Skeletal muscle satellite cell (primary cell): ENCODE measurements around the gene LINGO1.

Source experiments
- H3K27me3 ChIP-seq: 2 replicates; pipeline ENCODE4 v1.7.0; 2013; ENCODE audit warnings: low read length; ENCODE audit not compliant: control insufficient read depth, insufficient read depth
- H3K36me3 ChIP-seq: 2 replicates; pipeline ENCODE4 v1.7.0; 2013; ENCODE audit warnings: mild to moderate bottlenecking, control low read depth, low read length; ENCODE audit not compliant: insufficient read depth
- H3K4me1 ChIP-seq: 2 replicates; pipeline ENCODE4 v1.7.0; 2013; ENCODE audit warnings: low read length; ENCODE audit not compliant: control insufficient read depth, insufficient read depth
- H3K4me2 ChIP-seq: 2 replicates; pipeline ENCODE4 v1.7.0; 2013; ENCODE audit warnings: mild to moderate bottlenecking, low read length
- H3K4me3 ChIP-seq: 2 replicates; pipeline ENCODE4 v1.7.0; 2013; ENCODE audit warnings: low read length
- H3K9ac ChIP-seq: 2 replicates; pipeline ENCODE4 v1.7.0; 2013; ENCODE audit warnings: mild to moderate bottlenecking, low read depth, low read length, moderate library complexity
- H3K9me3 ChIP-seq: replicated peaks from 2 replicates; pipeline ENCODE4 v1.7.0; 2013; ENCODE audit warnings: mild to moderate bottlenecking, control low read depth, low read length

Gene LINGO1

DNA sequence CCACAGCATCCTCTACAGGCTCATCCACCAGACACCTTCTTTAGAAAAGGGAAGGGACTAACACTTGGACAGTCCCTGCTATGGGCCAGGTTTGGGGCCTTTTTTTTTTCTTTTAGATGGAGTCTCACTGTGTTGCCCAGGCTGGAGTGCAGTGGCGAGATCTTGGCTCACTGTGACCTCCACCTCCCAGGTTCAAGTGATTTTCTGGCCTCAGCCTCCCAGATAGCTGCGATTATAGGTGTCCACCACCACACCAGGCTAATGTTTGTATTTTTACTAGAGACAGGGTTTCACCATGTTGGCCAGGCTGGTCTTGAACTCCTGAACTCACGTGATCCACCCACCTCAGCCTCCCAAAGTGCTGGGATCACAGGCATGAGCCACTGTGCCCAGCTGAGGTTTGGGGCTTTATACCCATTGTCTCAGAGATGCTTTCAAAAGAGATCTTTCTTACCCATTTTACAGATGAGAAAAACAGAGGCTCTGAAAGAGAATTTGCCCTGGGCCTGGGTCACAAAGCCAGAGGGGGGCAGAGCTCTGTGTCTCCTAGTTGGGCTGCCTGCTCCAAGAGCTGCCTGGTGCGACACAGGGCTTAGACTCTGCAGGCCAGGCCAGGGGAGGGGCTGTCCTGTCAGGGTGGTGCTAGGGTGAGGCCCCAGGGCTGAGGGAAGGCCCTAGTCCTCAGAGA is 11.6 kb downstream of the LINGO1 start:
- no peaks in the 10 kb centered on the region for H3K36me3 ChIP-seq
- H3K4me3 ChIP-seq: no peak overlapping the region
- H3K9me3 ChIP-seq: no peaks in the 10 kb centered on the region
- H3K27me3 ChIP-seq: peaks cover 31% of the 10 kb centered on the region
- H3K9ac ChIP-seq: no peak overlapping the region
- no peaks in the 10 kb centered on the region for H3K4me1 ChIP-seq
- no peak overlapping the region for H3K4me2 ChIP-seq

DNA sequence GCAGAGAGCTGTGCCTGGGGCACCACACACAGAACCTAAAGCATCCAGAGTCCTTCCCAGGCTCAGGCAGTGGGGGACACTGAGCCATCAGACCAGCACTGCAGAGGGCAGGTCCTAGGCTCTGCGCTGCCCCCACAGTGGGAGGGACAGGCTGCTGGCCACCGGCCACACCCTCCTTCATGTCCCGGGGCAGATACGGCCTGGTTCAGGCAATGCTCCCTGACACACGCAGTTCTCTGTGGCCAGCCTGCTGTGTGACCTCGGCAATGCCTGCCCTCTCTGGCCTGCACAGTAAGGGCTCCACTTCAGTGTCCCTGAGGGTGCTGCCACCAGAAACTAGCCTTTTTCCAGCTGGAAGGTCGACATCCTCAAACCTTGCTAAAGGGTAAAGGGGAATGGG is 12.4 kb downstream of the LINGO1 start:
- Histone ChIP-seq H3K27me3 (peaks cover 31% of the 10 kb centered on the region), H3K36me3 (no peaks in the 10 kb centered on the region), H3K4me3 (no peak overlapping the region), H3K9me3 (no peaks in the 10 kb centered on the region), H3K4me1 (no peaks in the 10 kb centered on the region), H3K9ac (no peak overlapping the region), H3K4me2 (no peak overlapping the region)

DNA sequence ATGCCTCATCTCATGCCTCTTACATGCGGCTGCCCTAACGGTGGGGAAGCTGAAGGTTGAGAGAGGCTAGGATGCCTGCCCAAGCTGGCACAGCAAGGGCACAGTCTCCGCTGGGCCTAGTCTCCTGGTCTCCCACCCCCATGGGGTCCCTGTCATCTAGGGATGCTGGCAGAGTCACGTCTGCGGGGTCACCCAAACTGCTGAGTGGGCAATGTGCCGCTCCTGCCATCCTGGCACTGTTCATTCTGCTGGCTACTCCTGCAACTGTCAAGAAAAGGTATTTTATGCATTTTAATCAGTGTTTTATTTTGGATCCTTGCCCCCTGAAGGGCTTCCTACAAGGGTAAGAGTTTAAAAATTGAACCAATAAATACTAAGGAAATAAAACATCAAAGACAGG is 12.8 kb downstream of the LINGO1 start:
- Histone ChIP-seq H3K36me3 (no peaks in the 10 kb centered on the region), H3K27me3 (peaks cover 31% of the 10 kb centered on the region), H3K4me2 (no peak overlapping the region), H3K4me3 (no peak overlapping the region), H3K9ac (no peak overlapping the region), H3K4me1 (no peaks in the 10 kb centered on the region), H3K9me3 (no peaks in the 10 kb centered on the region)

DNA sequence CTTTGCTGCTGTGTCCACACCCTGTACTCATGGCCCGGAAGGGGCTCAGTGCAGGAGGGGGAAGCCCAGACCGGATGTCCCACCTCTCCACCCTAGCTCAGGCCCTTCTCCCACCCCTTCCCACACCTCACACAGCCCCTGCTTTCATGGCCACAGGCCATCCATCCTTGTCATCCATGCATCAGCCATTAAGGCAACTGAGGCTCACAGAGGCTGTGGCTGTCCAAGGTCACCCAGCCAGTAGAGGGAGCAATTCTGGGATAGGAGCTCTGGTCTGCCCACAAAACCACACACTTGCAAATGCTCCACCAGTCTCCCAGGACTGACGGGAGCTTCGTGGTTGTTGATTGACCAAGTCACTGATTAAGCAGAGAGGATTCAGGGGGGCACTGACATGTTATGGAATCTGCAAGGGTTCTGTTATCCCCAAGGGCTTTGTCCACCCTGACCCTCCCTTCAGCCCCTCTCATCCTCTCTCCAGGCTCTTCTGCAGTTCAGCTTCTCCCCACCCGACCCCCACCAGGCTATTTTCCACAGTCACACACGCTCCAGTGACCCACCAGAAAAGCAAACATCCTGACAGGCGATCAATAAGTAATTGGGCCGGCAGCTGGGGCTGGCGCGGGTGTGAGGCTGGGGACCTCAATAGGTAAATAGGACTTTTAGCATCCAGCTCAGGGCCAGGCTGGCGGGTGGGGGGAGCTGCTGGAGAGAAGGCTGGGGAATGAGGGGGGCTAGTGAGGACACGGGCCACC is 15.1 kb downstream of the LINGO1 start:
- H3K4me1 ChIP-seq: no peaks in the 10 kb centered on the region
- H3K27me3 ChIP-seq: peaks cover 26% of the 10 kb centered on the region
- no peaks in the 10 kb centered on the region for H3K9me3 ChIP-seq
- no peak overlapping the region for H3K9ac ChIP-seq
- H3K4me2 ChIP-seq: no peak overlapping the region
- H3K4me3 ChIP-seq: no peak overlapping the region
- H3K36me3 ChIP-seq: no peaks in the 10 kb centered on the region

DNA sequence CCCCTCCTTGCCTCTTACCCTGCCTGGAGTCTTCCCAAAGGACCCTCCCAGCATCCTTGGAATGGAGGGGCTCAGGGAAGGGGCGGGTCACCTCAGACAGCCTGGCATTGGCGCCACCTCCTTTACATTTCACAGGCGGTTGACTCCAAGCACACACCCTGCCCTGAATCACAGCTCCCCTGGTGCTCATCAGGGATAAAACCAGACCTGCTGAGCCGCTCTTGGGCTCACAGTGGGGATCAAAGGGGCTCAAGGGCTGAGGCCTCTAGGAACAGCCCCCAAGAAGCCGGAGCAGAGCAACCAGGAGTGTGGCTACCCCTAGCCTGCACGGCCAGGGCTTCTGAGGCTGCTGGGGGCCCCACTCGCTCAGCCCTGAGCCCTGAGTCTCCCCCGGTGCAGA is 16.6 kb downstream of the LINGO1 start:
- H3K4me2 ChIP-seq: no peak overlapping the region
- peaks cover 19% of the 10 kb centered on the region for H3K27me3 ChIP-seq
- H3K9ac ChIP-seq: no peak overlapping the region
- H3K4me3 ChIP-seq: no peak overlapping the region
- no peaks in the 10 kb centered on the region for H3K4me1 ChIP-seq
- no peaks in the 10 kb centered on the region for H3K36me3 ChIP-seq
- no peaks in the 10 kb centered on the region for H3K9me3 ChIP-seq

DNA sequence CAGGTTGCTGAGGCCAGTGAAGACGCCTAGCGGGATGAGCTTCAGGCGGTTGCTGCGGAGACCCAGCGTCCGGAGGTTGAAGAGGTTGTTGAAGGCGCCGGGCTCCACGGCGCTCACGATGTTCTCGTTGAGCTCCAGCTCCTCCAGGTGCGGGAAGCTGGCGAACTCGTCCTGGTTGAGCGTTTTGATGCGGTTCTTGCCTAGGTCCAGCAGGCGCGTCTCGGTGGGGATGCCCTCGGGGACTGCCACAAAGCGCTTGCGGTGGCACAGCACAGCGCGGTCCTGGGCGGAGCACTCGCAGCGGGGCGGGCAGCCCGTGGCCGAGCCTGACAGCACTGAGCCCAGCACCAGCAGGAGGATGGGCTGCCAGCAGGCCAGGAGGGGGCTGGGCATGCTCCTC is 17.2 kb downstream of the LINGO1 start:
- no peak overlapping the region for H3K4me3 ChIP-seq
- no peaks in the 10 kb centered on the region for H3K9me3 ChIP-seq
- no peak overlapping the region for H3K4me2 ChIP-seq
- no peaks in the 10 kb centered on the region for H3K36me3 ChIP-seq
- H3K4me1 ChIP-seq: no peaks in the 10 kb centered on the region
- no peak overlapping the region for H3K9ac ChIP-seq
- H3K27me3 ChIP-seq: peaks cover 15% of the 10 kb centered on the region

DNA sequence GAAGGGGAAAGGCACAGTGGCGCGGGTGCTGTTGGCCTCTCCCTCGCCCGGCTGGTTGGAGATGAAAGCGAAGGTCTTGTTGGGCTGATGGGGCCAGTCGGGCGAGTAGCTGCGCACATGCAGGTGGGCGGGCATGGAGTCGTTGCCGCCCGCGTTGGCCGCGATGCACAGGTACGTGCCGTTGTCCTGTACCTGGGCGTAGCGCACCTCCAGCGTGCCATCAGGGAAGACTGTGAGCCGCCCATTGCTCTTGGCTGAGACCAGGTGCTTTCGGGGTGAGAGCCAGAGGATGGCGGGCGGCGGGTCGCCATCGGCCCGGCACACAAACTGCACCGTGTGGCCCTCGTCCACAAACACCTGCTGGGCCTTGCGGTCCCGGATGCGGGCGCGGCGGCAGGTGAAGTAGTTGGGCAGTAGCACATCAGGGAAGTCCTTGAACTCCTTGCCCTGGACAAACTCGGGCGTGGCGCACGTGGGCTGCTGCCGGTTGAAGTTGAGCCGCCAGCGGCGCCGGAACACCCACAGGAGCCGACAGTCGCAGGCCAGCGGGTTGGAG is 18.4 kb downstream of the LINGO1 start:
- Histone ChIP-seq H3K27me3 (peaks cover 16% of the 10 kb centered on the region), H3K9ac (no peak overlapping the region), H3K36me3 (no peaks in the 10 kb centered on the region), H3K4me2 (no peak overlapping the region), H3K4me3 (no peak overlapping the region), H3K9me3 (no peaks in the 10 kb centered on the region), H3K4me1 (no peaks in the 10 kb centered on the region)

DNA sequence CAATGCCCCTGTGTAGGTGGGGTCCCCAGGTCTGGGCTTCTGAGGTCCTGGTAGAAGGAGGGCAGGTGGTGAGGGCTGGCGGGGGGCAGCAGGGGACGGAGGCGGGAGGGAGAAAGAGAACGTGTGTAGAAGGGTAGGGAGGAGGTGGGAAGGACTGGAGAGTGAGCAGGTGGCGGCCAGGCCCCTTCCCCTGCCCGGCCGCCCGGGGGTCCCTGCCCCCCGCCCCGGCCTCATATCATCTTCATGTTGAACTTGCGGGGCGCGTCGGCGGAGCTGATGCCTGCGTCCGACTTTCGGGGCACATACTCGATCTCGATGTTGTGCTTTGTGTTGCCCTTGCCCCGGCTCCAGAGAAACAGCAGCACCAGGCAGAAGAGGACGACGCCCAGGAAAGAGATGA is 18.9 kb downstream of the LINGO1 start:
- Histone ChIP-seq H3K9me3 (no peaks in the 10 kb centered on the region), H3K4me2 (no peak overlapping the region), H3K27me3 (peaks cover 11% of the 10 kb centered on the region), H3K4me1 (no peaks in the 10 kb centered on the region), H3K9ac (no peak overlapping the region), H3K4me3 (no peak overlapping the region), H3K36me3 (no peaks in the 10 kb centered on the region)

DNA sequence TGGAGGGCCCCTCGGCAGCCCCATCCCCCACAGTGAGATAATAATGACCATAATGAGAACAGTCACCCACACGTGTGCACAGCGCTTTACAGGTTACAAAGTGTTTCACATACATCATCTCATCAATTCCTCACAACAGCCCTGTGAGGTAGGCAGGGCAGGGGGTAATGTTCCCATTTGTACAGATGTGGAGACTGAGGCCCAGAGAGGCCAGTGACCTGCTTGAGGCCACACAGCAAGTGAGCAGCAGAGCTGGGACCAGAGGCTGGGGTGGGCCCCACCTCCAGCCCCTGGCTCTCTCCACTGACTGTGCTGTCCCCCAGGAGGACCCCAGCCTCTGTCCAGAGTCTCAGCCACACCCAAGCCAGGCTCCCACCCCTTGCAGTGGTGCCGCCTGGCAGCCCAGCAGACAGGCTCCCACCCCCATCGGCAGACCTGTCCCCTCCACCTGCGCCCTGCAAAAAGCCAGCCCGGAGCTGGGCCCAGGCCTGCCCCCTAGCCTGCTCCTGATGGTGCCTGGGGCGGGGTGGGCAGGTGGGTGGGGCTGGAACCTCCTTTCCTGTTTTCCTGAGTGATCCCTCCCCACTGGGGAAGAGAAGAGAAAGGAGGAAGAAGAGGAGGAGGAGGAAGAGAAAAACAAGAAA is 19.6 kb downstream of the LINGO1 start:
- Histone ChIP-seq H3K4me3 (no peak overlapping the region), H3K27me3 (peaks cover 10% of the 10 kb centered on the region), H3K9me3 (no peaks in the 10 kb centered on the region), H3K36me3 (no peaks in the 10 kb centered on the region), H3K9ac (no peak overlapping the region), H3K4me1 (no peaks in the 10 kb centered on the region), H3K4me2 (no peak overlapping the region)

DNA sequence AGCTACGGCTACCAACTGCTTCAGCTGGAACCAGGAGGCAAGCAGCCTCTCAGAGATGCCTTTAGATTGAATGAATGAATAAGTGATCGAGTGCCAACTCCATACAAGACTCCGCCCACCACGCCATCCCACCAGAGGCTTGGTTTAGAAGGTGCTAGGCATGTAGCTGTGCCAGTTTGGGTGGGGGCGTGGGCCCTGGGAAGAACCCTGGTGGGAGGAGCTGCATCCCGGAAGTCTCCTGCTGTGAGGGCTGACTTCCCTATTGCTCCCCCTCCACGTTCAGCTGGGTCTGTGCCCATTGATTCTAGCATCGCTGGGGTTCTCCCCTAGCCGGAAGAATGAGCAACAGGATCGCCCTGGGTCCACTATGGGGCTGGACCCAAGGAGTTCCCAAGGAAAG is 20.9 kb downstream of the LINGO1 start:
- no peak overlapping the region for H3K4me2 ChIP-seq
- peaks cover 10% of the 10 kb centered on the region for H3K27me3 ChIP-seq
- no peaks in the 10 kb centered on the region for H3K9me3 ChIP-seq
- no peaks in the 10 kb centered on the region for H3K36me3 ChIP-seq
- peaks cover 6% of the 10 kb centered on the region for H3K4me1 ChIP-seq
- no peak overlapping the region for H3K4me3 ChIP-seq
- no peak overlapping the region for H3K9ac ChIP-seq

DNA sequence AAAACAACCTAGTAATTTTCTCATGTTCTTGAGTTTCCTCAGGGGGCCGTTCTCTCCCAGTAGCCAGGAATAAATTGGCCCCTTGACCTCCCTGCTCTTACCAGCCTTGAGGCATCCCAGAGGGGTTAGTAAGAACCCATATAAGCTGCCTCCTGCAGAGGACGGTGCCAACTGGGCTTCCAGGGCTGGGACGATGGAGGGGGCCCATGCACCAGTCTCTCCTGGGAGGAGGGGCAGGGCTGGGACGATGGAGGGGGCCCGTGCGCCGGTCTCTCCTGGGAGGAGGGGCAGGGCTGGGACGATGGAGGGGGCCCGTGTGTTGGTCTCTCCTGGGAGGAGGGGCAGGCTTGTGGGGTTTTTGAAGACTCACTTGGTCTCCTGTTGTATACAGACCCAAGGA is 22.0 kb downstream of the LINGO1 start:
- Histone ChIP-seq H3K4me2 (no peak overlapping the region), H3K27me3 (peaks cover 13% of the 10 kb centered on the region), H3K4me1 (peaks cover 8% of the 10 kb centered on the region)

More for the DNA sequence above, 22.0 kb downstream of the LINGO1 start:
- no peak overlapping the region for H3K9ac ChIP-seq
- no peak overlapping the region for H3K4me3 ChIP-seq
- H3K9me3 ChIP-seq: no peaks in the 10 kb centered on the region
- no peaks in the 10 kb centered on the region for H3K36me3 ChIP-seq
